NCI-H1694 (cell line): ENCODE measurements around the gene AK3.
A peak's percentile ranks its signal among the peaks of the same experiment; 100 is the strongest.
"Not testable (repeated sequence)": the region's sequence is repeated elsewhere in the genome, so short reads cannot be mapped to it uniquely, and the experiment has no call there.

Source experiments
- DNase-seq: peaks from one replicate; lab custom pipeline; 2025; lab: John Stamatoyannopoulos, UW

Gene AK3

DNA sequence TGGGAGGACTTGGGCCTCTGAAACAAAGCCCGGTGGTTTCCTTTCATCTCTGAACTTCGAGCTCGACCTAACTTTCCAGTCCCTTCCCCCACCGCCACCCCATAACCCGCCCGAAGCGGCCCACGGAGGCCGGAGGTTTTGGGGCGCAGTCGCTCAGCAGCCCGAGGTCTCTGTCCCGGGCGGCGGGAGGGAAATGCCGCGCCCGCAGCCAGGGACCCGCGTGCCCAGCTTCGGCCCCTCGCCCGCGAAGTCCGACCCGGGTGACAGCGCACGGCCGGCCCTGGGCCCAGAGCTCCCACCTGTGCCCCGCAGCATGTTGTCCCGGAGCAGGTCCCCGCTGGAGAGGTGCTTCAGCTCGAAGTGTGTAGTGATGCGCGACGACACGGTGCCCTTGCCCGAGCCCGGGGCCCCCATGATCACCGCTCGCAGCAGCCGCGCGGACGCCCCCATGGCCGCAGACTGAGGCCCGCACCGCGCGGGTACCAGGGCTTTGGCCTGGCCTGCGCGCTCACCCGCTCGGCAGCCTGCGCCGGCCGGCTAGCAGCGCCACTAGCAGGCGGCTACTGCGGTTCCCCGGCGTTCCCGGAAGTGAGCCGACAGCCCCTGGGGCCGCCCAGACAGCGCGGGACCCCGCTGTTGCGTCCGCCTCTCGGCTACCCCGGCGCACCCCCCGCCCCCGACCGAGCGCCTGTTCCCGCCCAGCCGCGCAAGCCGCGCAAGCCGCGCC, at the start of gene AK3:
Gene AK3, minus strand, starts transcription at position 565 of the 727 bp plus-strand sequence. Its CDS starts 115 bp downstream, at position 450.
- peak; percentile 44 for DNase-seq

- no peak for DNase-seq
Observed at GRCh38 chr9:4788703-4789102, 47.7 kb upstream of the AK3 start.

DNA sequence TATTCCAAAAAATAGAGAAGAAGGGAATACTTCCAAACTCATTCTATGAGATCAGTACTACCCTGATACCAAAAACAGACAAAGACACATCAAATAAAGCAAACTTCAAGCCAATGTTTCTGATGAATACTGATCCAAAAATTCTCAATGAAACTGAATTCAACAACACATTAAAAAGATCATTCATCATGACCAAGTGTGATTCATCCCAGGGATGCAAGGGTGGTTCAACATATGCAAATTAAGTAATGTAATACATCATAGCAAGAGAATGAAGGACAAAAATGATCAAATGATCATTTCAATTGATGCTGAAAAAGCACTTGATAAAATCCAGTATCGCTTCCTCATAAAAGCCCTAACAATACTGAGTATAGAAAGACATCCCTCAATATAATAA, 46.9 kb upstream of the AK3 start:
- no peak for DNase-seq

DNA sequence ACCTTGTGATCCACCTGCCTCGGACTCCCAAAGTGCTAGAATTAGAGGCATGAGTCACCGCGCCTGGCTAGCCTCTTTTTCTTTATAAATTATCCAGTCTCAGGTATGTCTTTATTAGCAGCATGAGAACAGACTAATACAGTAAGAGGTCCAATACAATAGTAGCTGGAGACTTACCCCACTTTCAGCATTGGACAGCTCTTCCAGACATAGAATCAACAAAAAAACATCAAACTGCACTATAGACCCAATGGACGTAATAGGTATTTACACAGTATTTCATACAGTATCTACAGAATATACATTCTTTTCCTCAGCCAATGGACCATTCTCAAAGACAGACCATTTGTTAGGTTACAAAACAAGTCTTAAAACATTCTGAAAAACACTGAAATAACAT, 45.6 kb upstream of the AK3 start:
- DNase-seq = no peak

DNA sequence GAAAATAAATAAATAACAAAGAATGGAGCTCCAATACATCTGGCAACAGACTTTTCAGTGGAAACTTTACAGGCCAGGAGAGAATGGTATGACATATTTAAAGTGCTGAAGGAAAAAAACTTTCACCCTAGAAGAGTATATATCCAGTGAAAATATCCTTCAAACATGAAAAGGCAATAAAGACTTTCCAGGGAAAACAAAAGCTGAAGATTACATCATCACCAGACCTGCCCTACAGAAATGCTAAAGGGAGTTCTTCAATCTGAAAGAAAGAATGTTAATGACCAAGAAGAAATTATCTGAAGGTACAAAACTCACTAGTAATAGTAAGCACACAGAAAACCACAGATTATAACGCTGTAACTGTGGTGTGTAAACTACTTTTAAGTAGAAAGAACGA, 43.4 kb upstream of the AK3 start:
- DNase-seq = no peak

DNA sequence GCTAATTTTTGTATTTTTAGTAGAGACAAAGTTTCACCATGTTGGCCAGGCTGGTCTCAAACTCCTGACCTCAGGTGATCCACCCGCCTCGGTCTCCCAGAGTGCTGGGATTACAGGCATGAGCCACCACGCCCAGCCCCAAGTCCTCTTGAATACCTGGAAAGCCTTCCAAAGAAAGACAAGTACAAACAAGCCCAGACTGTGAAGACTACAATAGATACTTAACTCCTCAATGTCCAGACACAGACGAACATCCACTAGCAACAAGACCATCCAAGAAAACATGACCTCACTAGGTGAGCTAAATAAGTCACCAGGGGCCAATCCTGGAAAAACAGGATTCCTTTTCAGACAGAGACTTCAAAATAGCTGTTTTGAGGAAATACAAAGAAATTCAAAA, 42.2 kb upstream of the AK3 start:
- DNase-seq = not testable (repeated sequence)

- DNase-seq = no peak
Observed at GRCh38 chr9:4781408-4781807, 40.4 kb upstream of the AK3 start.

GRCh38 chr9:4780651-4781050, 39.6 kb upstream of the AK3 start:
- no peak for DNase-seq

DNA sequence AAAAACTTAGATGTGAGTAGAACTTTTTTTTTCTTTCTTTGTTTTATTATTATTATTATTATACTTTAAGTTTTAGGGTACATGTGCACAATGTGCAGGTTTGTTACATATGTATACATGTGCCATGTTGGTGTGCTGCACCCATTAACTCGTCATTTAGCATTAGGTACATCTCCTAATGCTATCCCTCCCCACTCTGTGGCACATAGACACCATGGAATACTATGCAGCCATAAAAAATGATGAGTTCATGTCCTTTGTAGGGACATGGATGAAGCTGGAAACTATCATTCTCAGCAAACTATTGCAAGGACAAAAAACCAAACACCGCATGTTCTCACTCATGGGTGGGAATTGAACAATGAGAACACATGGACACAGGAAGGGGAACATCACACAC, 34.0 kb upstream of the AK3 start:
- not testable (repeated sequence) for DNase-seq

GRCh38 chr9:4774209-4774608, 33.2 kb upstream of the AK3 start:
- no peak for DNase-seq

DNA sequence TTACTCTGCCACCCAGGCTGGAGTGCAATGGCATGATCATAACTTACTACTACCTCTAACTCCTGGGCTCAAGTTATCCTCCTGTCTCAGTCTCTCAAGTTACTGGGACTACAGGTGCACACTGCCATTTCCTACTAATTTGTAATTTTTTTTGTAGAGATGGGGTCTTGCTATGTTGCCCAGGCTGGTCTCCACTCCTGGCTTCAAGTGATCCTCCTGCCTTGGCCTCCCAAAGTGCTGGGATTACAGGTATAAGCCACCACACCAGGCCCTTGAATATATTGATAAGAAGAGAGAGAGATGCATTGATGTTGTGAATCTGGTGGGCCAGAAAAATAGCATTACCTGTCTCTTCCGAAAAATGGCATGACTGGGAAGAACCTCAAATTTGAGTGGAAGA, 30.8 kb upstream of the AK3 start:
- no peak for DNase-seq

DNA sequence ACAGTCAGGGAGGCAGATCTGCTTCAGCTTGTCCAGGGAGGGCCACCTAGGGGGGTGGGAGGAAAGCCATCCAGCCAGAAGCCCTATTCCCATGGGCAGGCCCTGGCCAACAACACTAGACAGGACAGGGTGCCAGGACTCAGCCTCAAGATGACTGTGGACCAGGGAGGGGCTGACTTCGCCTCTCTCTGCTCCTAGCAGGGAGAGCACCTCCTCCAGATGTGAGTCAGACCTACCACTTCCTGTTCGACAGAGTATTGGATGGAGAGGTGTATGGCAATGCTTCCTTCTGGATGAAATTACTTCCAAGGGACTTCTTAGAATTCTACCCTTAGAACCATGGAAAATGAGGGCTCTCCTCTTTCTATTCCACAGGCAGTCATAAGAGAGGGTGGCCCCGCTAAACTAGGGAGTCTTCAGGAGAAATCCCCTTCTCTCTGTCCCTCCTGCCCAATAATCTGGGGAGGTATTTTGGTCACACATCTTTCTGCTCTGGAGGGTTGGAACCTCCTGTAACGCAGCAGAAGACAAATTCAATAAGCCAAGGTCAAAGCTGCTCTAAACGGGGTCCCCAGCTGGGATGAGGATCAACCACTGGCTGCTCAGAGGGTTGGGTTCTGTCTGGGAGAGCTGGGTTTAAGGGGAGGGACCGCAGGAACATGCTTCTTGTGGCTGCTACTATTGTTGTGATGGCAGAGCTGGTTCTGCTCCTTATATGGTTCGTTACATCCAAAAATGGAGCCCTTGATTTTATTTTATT, 28.5 kb upstream of the AK3 start:
- no peak for DNase-seq

- no peak for DNase-seq
Observed at GRCh38 chr9:4768681-4769080, 27.7 kb upstream of the AK3 start.

DNA sequence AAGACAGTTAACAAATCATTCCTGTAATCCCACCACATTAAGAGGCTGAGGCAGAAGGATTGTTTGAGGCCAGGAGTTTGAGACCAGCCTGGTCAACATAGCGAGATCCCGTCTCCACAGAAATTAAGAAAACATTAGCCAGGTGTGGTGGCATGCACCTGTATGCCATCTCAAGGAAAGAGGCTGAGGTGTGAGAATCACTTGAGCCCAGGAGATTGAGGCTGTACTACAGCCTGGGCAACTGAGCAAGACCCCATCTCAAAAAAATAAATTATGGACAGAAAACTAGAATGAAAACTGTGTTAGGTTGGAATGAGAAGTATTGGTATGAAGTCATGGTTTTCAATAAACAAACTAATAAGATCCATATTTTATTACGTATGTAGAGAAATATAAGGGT, 23.0 kb upstream of the AK3 start:
- no peak for DNase-seq

DNA sequence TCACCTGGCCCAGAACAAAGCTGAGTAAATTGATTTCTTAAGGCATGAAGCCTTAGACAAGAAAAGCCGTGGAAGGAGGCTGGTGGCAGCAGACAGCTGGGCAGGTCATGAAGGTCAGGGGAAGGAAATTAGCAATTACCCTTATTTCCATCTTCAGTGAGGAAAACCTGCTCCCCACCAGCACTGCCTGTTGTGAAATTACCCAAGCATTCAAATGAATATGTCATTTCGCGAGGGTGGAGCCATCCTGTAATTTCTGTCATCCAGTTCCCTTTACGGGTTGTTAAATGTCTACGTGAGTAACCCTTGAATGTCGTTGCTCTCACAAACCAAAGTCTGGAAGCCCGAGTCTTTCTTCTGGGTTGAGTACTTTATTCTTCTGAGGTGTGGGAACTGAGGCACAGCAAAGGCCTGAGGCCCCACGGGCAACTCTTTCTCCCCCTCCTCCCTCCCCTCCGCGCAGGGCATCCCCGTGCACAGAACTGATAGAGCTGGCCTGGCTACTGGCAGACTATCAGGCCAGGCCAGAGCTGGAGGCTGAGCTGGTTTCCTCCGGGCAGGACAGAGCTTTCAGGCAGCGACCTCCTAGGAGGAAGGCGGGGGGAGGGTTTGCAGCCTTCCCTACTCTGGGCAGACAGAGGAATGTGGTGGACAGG, 22.0 kb upstream of the AK3 start:
- DNase-seq = no peak

- DNase-seq = peak; percentile 60
Observed at GRCh38 chr9:4762108-4762885, 21.3 kb upstream of the AK3 start.

DNA sequence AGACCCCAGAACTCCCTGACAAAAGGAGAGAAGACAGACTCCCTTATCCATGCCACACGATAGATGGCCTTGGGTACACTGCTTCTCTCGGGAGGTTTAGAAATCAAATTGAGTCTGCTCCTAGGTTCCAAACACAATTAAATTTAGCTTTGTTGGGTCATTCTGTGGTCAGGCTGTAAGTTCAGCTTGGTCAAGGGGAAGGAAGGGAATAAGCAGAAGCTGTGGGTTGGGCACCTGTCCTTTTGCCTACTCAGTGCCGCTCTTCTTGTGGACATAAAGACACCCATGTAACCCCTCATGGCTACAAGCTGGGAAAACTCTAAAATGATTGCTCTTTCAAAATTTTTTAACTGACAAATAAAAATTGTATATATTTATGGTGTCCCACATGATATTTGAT, 19.1 kb upstream of the AK3 start:
- DNase-seq = no peak

GRCh38 chr9:4756420-4756819, 15.4 kb upstream of the AK3 start:
- DNase-seq = no peak

GRCh38 chr9:4755026-4755609, 14.1 kb upstream of the AK3 start:
- no peak for DNase-seq

- not testable (repeated sequence) for DNase-seq
Observed at GRCh38 chr9:4754530-4754929, 13.5 kb upstream of the AK3 start.

DNA sequence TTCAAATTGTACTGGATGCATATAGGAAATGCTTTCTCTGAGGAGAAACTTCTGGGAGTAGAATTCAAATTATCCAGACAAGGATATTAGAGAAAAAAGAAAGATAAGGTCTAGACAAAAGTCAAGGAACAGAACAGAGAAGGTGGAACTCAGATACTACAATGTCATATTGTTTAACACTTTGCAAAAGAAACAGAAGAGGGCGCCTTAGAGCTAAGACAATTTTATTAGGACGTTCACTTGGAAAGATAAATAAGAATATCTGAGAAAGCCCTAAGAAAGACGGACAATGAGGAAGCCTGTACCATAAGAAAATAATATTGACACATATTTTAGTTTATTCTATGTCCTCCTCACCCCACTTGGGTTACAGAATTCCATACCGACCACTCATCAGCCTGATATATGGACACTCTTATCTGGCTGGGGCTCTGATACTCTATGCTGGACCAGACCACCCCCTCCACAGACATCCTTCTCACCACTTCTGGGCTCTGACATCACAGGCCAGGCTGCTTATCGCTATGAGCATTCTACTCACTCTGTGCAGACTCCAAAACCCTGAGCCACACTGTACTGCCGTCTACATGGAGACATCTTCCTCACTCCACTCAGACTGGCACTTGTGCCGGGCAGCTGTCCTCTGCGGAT, 9.1 kb upstream of the AK3 start:
- DNase-seq = peak; percentile 17
